B cell (primary cell): Measurements from ENCODE around the gene NOC4L. TPM values are rescaled to one million over a fixed set of nuclear protein-coding genes. Genes with fewer than 3 reads are reported as not detected.

Experiments used
- ATAC-seq: fragments of 200-7000 bp; cut with Tn5 transposase; one replicate; pipeline ENCODE4 v1.10.0; 2021; ENCODE audit warnings: low read depth, mild to moderate bottlenecking, moderate number of reproducible peaks, moderate library complexity
- CTCF ChIA-PET: fragments of 350-600 bp; sonication (Branson Sonifier 250); formaldehyde crosslinking; loops from one replicate; lab custom pipeline; 2021; ENCODE audit warnings: antibody characterized with exemption, inconsistent platforms; lab: Charles Lee
- POLR2A ChIA-PET: fragments of 350-600 bp; sonication (Branson Sonifier 250); formaldehyde crosslinking; loops from one replicate; lab custom pipeline; 2021; ENCODE audit warnings: antibody characterized with exemption; lab: Charles Lee
- DNase-seq: peaks from one replicate; pipeline ENCODE4 v3.0.0; 2013
- H2AFZ ChIP-seq: 2 replicates; pipeline ENCODE4 v1.6.1; 2012; ENCODE audit warnings: mild to moderate bottlenecking, low read depth, low read length; ENCODE audit not compliant: insufficient read depth, poor library complexity, severe bottlenecking
- H3K27ac ChIP-seq, 2 donors: 1 replicate in 1 of 2; 2 replicates in 1 of 2; pipeline ENCODE4 v1.5.1; 2012 to 2013; ENCODE audit warnings: low read length in 2 of 2, mild to moderate bottlenecking in 2 of 2, moderate library complexity in 1 of 2
- H3K27me3 ChIP-seq, 4 experiments: fragments of 200-600 bp in 1 of 4; sonication (generic) in 1 of 4; replicated peaks in 1 of 4; 1 replicate in 2 of 4; 2 replicates in 2 of 4; pipeline versions ENCODE4 v1.6.1 to v1.7.0; 2013 to 2016; ENCODE audit warnings: low read length in 3 of 4, mild to moderate bottlenecking in 2 of 4, mixed read lengths in 1 of 4, moderate library complexity in 1 of 4; ENCODE audit not compliant: insufficient read depth in 4 of 4, control insufficient read depth in 3 of 4; ENCODE audit errors: control extremely low read depth in 1 of 4
- H3K36me3 ChIP-seq, 2 experiments: replicated peaks in 1 of 2; 1 replicate in 1 of 2; 2 replicates in 1 of 2; pipeline versions ENCODE4 v1.6.1 to v1.7.1; 2013; ENCODE audit warnings: low read length in 1 of 2; ENCODE audit not compliant: insufficient read depth in 2 of 2, control insufficient read depth in 1 of 2; ENCODE audit errors: control extremely low read depth in 1 of 2, extremely low read depth in 1 of 2
- H3K4me1 ChIP-seq, 2 donors: fragments of 200-600 bp in 1 of 2; sonication (generic) in 1 of 2; 1 replicate in 1 of 2; 2 replicates in 1 of 2; pipeline versions ENCODE4 v1.5.1 to v1.6.1; 2013 to 2017; ENCODE audit warnings: low read length in 2 of 2; ENCODE audit not compliant: control insufficient read depth in 2 of 2, insufficient read depth in 2 of 2
- H3K4me2 ChIP-seq: replicated peaks from 2 replicates; pipeline ENCODE3; 2012; ENCODE audit warnings: mild to moderate bottlenecking, low read depth, low read length; ENCODE audit not compliant: poor library complexity, severe bottlenecking
- H3K4me3 ChIP-seq, 5 experiments: fragments of 200-600 bp in 1 of 5; sonication (generic) in 1 of 5; 1 replicate in 3 of 5; 2 replicates in 2 of 5; pipeline versions ENCODE4 v1.5.1 to v1.7.0; 2011 to 2016; ENCODE audit warnings: low read length in 4 of 5, mild to moderate bottlenecking in 4 of 5, low read depth in 2 of 5, control low read depth in 1 of 5, moderate library complexity in 1 of 5; ENCODE audit not compliant: insufficient read depth in 1 of 5; ENCODE audit errors: control extremely low read depth in 1 of 5, extremely low read depth in 1 of 5
- H3K79me2 ChIP-seq: fragments of 200-600 bp; sonication (generic); one replicate; pipeline ENCODE4 v1.6.0; 2016; ENCODE audit warnings: low read length; ENCODE audit not compliant: control insufficient read depth, insufficient read depth
- H3K9ac ChIP-seq: fragments of 200-600 bp; sonication (generic); 2 replicates; pipeline ENCODE4 v1.6.1; 2017; ENCODE audit warnings: mild to moderate bottlenecking, low read length, moderate library complexity
- H3K9me3 ChIP-seq, 3 donors: one replicate each; pipeline versions ENCODE4 v1.6.1 to v1.7.1; 2013; ENCODE audit warnings: low read length in 2 of 3; ENCODE audit not compliant: control insufficient read depth in 2 of 3, insufficient read depth in 1 of 3; ENCODE audit errors: control extremely low read depth in 1 of 3
- H4K20me1 ChIP-seq: 2 replicates; pipeline ENCODE4 v1.6.0; 2012; ENCODE audit warnings: mild to moderate bottlenecking, low read length; ENCODE audit not compliant: insufficient read depth, control insufficient read depth, poor library complexity, severe bottlenecking
- H3K27ac Mint-ChIP-seq: one replicate; pipeline ENCODE4 v1.8.0; 2021; ENCODE audit warnings: mixed read lengths
- H3K27me3 Mint-ChIP-seq: one replicate; pipeline ENCODE4 v1.8.0; 2021; ENCODE audit warnings: mixed read lengths
- H3K4me1 Mint-ChIP-seq: one replicate; pipeline ENCODE4 v1.8.0; 2021; ENCODE audit warnings: mixed read lengths
- H3K4me3 Mint-ChIP-seq: one replicate; pipeline ENCODE4 v1.8.0; 2021; ENCODE audit warnings: mixed read lengths
- H3K9me3 Mint-ChIP-seq: one replicate; pipeline ENCODE4 v1.8.0; 2022; ENCODE audit warnings: mixed read lengths; ENCODE audit not compliant: insufficient read depth
- EZH2 ChIP-seq: IDR thresholded peaks from 2 replicates; pipeline ENCODE4 v1.6.1; 2012; ENCODE audit warnings: borderline replicate concordance, low read depth, mild to moderate bottlenecking, moderate library complexity, low read length; ENCODE audit not compliant: insufficient read depth, poor library complexity, severe bottlenecking
- WGBS: methylation state at CpG from one replicate; pipeline ENCODE4 v1.1.5; 2013; ENCODE audit warnings: missing lambda C conversion rate; ENCODE audit not compliant: insufficient coverage; 5-methylcytosine and 5-hydroxymethylcytosine counted together
- intact Hi-C: fragments of 100-400 bp; cut with micrococcal nuclease; formaldehyde crosslinking; loops from one replicate; pipeline ENCODE4 v1.10.0; 2022
- polyA plus RNA-seq: library from polyadenylated mRNA; depleted of rRNA; stranded (reverse); fragments of >200 nt; gene quantifications from 2 replicates; pipeline ENCODE4 v1.2.3, GENCODE V29; 2012
- total RNA-seq, 2 donors: library from RNA; stranded (reverse); fragments of 120-200 nt in 1 of 2; gene quantifications; 1 replicate in 1 of 2; 2 replicates in 1 of 2; pipeline versions ENCODE4 v1.2.3 to v1.2.4, GENCODE V29; 2013 to 2022
- TF ChIP-seq, protein P1 (sequence below): fragments of 200-600 bp; IDR thresholded peaks from one replicate; pipeline ENCODE4 v1.8.0; 2022; ENCODE audit warnings: antibody characterized with exemption, mild to moderate bottlenecking

NOC4L gene
- total and polyA plus RNA-seq, 2 donors (not counting 1 experiment from before 2014, with no cell fraction given): 13.1 to 21.9 TPM

DNA sequence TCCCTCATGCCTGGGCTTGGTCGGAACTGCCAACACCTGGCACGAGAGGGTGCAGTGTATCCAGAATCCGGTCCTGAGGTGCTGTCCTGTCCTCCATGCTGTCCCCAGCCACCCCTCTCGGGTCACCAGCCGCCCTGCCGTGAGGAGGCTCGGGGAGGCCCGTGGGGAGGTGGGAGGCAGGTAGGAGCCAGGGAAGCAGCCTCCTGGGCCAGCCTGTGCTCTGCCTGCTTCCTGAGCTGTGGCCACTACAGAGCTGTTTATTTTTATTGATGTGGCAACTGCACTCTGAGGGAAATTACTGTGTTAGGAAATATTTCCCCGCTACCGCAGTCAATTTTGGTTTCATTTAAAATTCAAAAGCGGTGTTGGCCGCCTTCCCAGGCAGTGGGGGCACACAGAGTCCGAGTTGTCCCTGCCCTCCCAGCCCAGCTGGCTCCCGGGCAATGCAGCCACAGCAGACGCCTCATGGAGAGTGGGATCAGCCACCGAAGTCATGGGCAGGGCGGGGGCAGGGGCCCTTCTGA, 18.3 kb downstream of the NOC4L start:
- no peak for DNase-seq
- CTCF ChIA-PET: interaction anchor here (2.9 kb wide), 1 partner anchor 9 kb away, joined by 7 read pairs; no protein-coding TSS in a partner anchor
- no peak overlapping the region for H2AFZ ChIP-seq
- H3K4me3 ChIP-seq: no peak overlapping the region
- no peaks in the 10 kb centered on the region for H3K9me3 Mint-ChIP-seq
- H3K4me2 ChIP-seq: no peak overlapping the region
- no peaks in the 10 kb centered on the region for H3K27me3 Mint-ChIP-seq
- TF ChIP-seq, protein P1, sequence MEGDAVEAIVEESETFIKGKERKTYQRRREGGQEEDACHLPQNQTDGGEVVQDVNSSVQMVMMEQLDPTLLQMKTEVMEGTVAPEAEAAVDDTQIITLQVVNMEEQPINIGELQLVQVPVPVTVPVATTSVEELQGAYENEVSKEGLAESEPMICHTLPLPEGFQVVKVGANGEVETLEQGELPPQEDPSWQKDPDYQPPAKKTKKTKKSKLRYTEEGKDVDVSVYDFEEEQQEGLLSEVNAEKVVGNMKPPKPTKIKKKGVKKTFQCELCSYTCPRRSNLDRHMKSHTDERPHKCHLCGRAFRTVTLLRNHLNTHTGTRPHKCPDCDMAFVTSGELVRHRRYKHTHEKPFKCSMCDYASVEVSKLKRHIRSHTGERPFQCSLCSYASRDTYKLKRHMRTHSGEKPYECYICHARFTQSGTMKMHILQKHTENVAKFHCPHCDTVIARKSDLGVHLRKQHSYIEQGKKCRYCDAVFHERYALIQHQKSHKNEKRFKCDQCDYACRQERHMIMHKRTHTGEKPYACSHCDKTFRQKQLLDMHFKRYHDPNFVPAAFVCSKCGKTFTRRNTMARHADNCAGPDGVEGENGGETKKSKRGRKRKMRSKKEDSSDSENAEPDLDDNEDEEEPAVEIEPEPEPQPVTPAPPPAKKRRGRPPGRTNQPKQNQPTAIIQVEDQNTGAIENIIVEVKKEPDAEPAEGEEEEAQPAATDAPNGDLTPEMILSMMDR: no peak
- no peak for TF ChIP-seq EZH2
- no peak overlapping the region for H3K4me3 Mint-ChIP-seq
- POLR2A ChIA-PET: no interaction called here
- no peaks in the 10 kb centered on the region for H3K79me2 ChIP-seq
- no peaks in the 10 kb centered on the region for H3K4me1 ChIP-seq
- H3K36me3 ChIP-seq: peaks cover 5 to 8% of the 10 kb centered on the region in 2 experiments
- H3K27ac Mint-ChIP-seq: no peak overlapping the region
- H3K27me3 ChIP-seq: no peaks in the 10 kb centered on the region
- H3K9me3 ChIP-seq: peaks cover 0 to 20% (median 0%) of the 10 kb centered on the region in 3 donors
- ATAC-seq: no peak
- H4K20me1 ChIP-seq: no peaks in the 10 kb centered on the region
- intact Hi-C loops: no loop called here
- no peaks in the 10 kb centered on the region for H3K4me1 Mint-ChIP-seq
- WGBS: 25% methylated on average over 11 of the region's 17 CpGs
- no peak overlapping the region for H3K27ac ChIP-seq
- no peak overlapping the region for H3K9ac ChIP-seq

DNA sequence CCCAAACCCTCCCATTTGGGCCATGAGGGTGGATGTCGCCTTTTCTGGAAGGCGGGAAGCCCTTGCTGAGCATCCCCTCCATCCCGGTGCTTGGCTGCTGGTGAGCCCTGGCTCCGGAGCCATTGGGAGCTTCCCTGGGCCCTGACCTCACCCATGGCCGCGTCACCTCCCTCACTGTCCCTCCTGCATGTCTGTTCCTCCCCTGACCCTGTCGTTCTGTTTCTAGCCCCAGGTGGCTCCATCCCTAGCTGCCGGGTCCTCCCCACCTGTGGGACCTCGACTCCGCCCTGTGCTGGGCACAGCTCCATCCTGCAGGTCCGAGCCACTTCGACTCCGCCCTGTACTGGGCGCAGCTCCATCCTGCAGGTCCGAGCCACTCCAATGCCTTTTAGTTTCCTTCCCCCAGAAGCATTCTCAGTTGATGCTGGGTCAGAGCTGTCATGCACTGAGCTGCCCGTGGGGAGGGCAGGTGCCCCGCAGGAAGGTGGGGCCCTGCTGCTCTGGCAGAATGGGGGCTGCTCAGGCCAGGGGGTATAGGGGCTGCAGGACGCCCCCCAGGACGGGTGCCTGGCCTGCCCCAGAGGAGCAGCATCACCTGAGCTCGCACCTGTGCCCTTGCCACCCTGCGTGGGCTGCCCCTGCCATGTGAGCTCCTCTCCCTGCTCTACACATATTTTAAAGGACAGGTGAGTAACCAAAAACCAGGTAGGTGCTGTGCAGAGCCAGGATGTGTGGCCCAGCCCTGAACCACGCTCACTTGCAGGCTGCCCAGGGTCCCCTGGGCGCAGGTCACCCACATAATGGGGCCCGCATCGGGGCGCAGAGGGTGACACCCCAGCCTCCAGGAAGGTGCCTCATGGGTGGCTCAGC, 19.0 kb downstream of the NOC4L start:
- Mint-ChIP-seq H3K9me3 (no peaks in the 10 kb centered on the region), H3K27me3 (no peaks in the 10 kb centered on the region), H3K27ac (no peak overlapping the region), H3K4me1 (no peaks in the 10 kb centered on the region), H3K4me3 (no peak overlapping the region)
- ChIA-PET POLR2A (no interaction called here), CTCF (interaction anchor here (2.9 kb wide), 1 partner anchor 9 kb away, joined by 7 read pairs; no protein-coding TSS in a partner anchor)
- no peak overlapping the region for H3K4me3 ChIP-seq
- peaks cover 0 to 4% (median 0%) of the 10 kb centered on the region in 4 experiments for H3K27me3 ChIP-seq
- no peak overlapping the region for H2AFZ ChIP-seq
- H3K4me1 ChIP-seq: no peaks in the 10 kb centered on the region
- H3K27ac ChIP-seq: no peak overlapping the region
- H3K36me3 ChIP-seq: peaks cover 0 to 1% of the 10 kb centered on the region in 2 experiments
- intact Hi-C loops: no loop called here
- H3K9ac ChIP-seq: no peak overlapping the region
- H3K79me2 ChIP-seq: no peaks in the 10 kb centered on the region
- TF ChIP-seq, protein P1: no peak
- no peak for TF ChIP-seq EZH2
- 67% methylated on average over 26 of the region's 26 CpGs for WGBS
- no peak for ATAC-seq
- H4K20me1 ChIP-seq: no peaks in the 10 kb centered on the region
- H3K9me3 ChIP-seq: peaks cover 0 to 20% (median 0%) of the 10 kb centered on the region in 3 donors
- no peak overlapping the region for H3K4me2 ChIP-seq
- DNase-seq: no peak
